Ascending aorta (tissue), 2 donors: ENCODE measurements around the gene KLHL1. TPM values are rescaled to one million over a fixed set of nuclear protein-coding genes. Genes with fewer than 3 reads are reported as not detected.

Experiments
- DNase-seq, 2 donors: peaks; one replicate each; pipeline ENCODE4 v3.0.0-alpha.2; 2019; ENCODE audit warnings: low spot score in 2 of 2
- H3K27ac ChIP-seq, 2 donors: fragments of 200-600 bp; sonication (generic); one replicate each; pipeline ENCODE4 v1.5.1; 2016 to 2017; ENCODE audit warnings: mild to moderate bottlenecking in 1 of 2
- H3K27me3 ChIP-seq: fragments of 200-600 bp; sonication (generic); one replicate; pipeline ENCODE4 v1.5.1; 2017
- H3K36me3 ChIP-seq, 2 donors: fragments of 200-600 bp; sonication (generic); one replicate each; pipeline ENCODE4 v1.5.1; 2016
- H3K4me1 ChIP-seq, 2 donors: fragments of 200-600 bp; sonication (generic); one replicate each; pipeline ENCODE4 v1.5.1; 2016 to 2017; ENCODE audit warnings: mild to moderate bottlenecking in 1 of 2
- H3K4me3 ChIP-seq, 2 donors: fragments of 200-600 bp; sonication (generic); one replicate each; pipeline ENCODE4 v1.5.1; 2016 to 2017; ENCODE audit warnings: mild to moderate bottlenecking in 1 of 2
- H3K9me3 ChIP-seq, 2 donors: fragments of 200-600 bp; sonication (generic); one replicate each; pipeline ENCODE4 v1.5.1; 2016
- CTCF ChIP-seq, 3 experiments: fragments of 200-600 bp in 2 of 3; fragments of 450-650 bp in 1 of 3; sonication (generic) in 2 of 3; IDR thresholded peaks; one replicate each; pipeline ENCODE4 v1.5.1; 2016 to 2019; ENCODE audit warnings: antibody characterized with exemption in 3 of 3, mild to moderate bottlenecking in 1 of 3, moderate library complexity in 1 of 3
- intact Hi-C: fragments of 100-400 bp; cut with DNase I; formaldehyde crosslinking; loops from one replicate; pipeline ENCODE4 v1.15.1; 2023
- total RNA-seq: library from RNA; depleted of rRNA; stranded (reverse); fragments of >200 nt; gene quantifications from one replicate; pipeline ENCODE4 v1.1.0, GENCODE V29; 2016

The KLHL1 gene
- total RNA-seq, 1 donor from 2014 or later = not detected

- H3K4me1 ChIP-seq = no peaks in the 10 kb centered on the region
- H3K9me3 ChIP-seq = no peaks in the 10 kb centered on the region
- no peak overlapping the region for H3K27ac ChIP-seq
- intact Hi-C loops = no loop called here
- no peak for TF ChIP-seq CTCF (IDR thresholded peaks at IDR 0.05)
- H3K27me3 ChIP-seq = no peaks in the 10 kb centered on the region
- no peaks in the 10 kb centered on the region for H3K36me3 ChIP-seq
- no peak overlapping the region for H3K4me3 ChIP-seq
- no peak for DNase-seq
Observed at GRCh38 chr13:69997061-69997460, 111.2 kb downstream of the KLHL1 start.

GRCh38 chr13:69980799-69981198, 127.5 kb downstream of the KLHL1 start:
- Histone ChIP-seq H3K4me1 (no peaks in the 10 kb centered on the region), H3K27me3 (no peaks in the 10 kb centered on the region), H3K4me3 (no peak overlapping the region), H3K36me3 (no peaks in the 10 kb centered on the region), H3K9me3 (no peaks in the 10 kb centered on the region), H3K27ac (no peak overlapping the region)
- DNase-seq = no peak
- intact Hi-C loops = no loop called here
- TF ChIP-seq CTCF (IDR thresholded peaks at IDR 0.05) = no peak

GRCh38 chr13:69975496-69975895, 132.8 kb downstream of the KLHL1 start:
- no peak for TF ChIP-seq CTCF (IDR thresholded peaks at IDR 0.05)
- no peaks in the 10 kb centered on the region for H3K36me3 ChIP-seq
- DNase-seq = no peak
- H3K27ac ChIP-seq = no peak overlapping the region
- no peaks in the 10 kb centered on the region for H3K9me3 ChIP-seq
- intact Hi-C loops = no loop called here
- no peak overlapping the region for H3K4me3 ChIP-seq
- no peaks in the 10 kb centered on the region for H3K4me1 ChIP-seq
- H3K27me3 ChIP-seq = no peaks in the 10 kb centered on the region

GRCh38 chr13:69970520-69970919, 137.7 kb downstream of the KLHL1 start:
- no peaks in the 10 kb centered on the region for H3K9me3 ChIP-seq
- no peaks in the 10 kb centered on the region for H3K27me3 ChIP-seq
- no peaks in the 10 kb centered on the region for H3K4me1 ChIP-seq
- H3K27ac ChIP-seq = no peak overlapping the region
- no peak for TF ChIP-seq CTCF (IDR thresholded peaks at IDR 0.05)
- no peak overlapping the region for H3K4me3 ChIP-seq
- intact Hi-C loops = no loop called here
- H3K36me3 ChIP-seq = no peaks in the 10 kb centered on the region
- DNase-seq = no peak

GRCh38 chr13:69959046-69959445, 149.2 kb downstream of the KLHL1 start:
- DNase-seq = no peak
- no peak overlapping the region for H3K27ac ChIP-seq
- intact Hi-C loops = no loop called here
- no peaks in the 10 kb centered on the region for H3K27me3 ChIP-seq
- H3K36me3 ChIP-seq = no peaks in the 10 kb centered on the region
- no peak for TF ChIP-seq CTCF (IDR thresholded peaks at IDR 0.05)
- H3K4me3 ChIP-seq = no peak overlapping the region
- H3K4me1 ChIP-seq = no peaks in the 10 kb centered on the region
- no peaks in the 10 kb centered on the region for H3K9me3 ChIP-seq

GRCh38 chr13:69956839-69957238, 151.4 kb downstream of the KLHL1 start:
- H3K9me3 ChIP-seq = no peaks in the 10 kb centered on the region
- no peaks in the 10 kb centered on the region for H3K4me1 ChIP-seq
- TF ChIP-seq CTCF (IDR thresholded peaks at IDR 0.05) = no peak
- no peak overlapping the region for H3K27ac ChIP-seq
- H3K36me3 ChIP-seq = no peaks in the 10 kb centered on the region
- intact Hi-C loops = no loop called here
- no peak for DNase-seq
- H3K27me3 ChIP-seq = no peaks in the 10 kb centered on the region
- no peak overlapping the region for H3K4me3 ChIP-seq
